HPDE6-E6E7 (cell line): ENCODE data around the gene RNF215.
A peak's percentile ranks its signal among the peaks of the same experiment; 100 is the strongest.

Experiments
- DNase-seq: peaks from one replicate; pipeline ENCODE4 v3.0.0; 2011; ENCODE audit warnings: missing footprints; ENCODE audit errors: extremely low spot score

Gene RNF215

DNA sequence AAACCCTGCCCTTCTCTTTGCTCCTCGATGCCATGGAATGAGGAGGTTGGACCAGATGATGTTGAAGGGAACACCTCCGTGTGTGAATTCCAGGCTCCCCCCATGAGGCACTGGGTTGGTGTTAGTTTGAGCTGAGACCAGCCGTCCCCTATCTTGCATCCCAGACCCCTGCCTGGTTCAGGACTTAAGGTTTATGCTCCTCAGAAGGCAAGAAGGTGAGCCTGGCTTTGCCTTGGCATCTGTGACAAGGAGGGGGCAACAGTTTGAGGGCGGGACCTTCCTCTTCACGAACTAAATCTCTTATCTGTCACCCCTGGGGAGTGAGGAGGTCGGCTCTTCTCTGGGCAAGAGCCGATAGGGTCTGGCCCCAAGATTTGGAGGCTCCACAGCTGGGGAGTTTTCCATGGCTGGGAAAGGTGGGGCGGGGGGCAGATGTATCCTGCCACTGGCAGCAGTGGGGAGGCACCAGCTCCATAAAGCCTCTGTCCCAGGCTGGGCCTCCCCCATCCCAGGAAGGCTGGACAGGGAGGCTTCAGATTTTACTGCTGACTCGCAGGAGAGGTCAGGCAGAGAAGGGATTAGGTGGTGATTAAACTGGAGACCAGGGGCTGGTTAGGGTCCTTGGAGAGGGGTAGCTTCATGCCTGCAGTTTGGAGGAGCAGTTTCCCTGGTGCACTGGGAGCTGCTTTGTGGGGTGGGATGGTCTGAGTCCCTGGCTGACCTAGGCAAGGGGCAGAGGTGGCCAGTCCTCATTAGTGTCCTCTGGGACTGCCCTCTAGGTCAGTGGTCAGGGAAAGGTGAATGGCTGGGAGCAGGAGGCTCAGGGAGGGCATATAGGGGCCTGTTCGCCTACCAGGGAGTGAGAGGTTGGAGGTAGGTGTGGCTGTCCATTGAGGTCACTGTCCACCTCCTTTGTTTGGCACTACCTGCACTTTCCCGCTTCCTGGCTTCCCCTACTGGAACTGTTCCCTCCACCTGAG is 10.7 kb upstream of the RNF215 start:
- DNase-seq = no peak

DNA sequence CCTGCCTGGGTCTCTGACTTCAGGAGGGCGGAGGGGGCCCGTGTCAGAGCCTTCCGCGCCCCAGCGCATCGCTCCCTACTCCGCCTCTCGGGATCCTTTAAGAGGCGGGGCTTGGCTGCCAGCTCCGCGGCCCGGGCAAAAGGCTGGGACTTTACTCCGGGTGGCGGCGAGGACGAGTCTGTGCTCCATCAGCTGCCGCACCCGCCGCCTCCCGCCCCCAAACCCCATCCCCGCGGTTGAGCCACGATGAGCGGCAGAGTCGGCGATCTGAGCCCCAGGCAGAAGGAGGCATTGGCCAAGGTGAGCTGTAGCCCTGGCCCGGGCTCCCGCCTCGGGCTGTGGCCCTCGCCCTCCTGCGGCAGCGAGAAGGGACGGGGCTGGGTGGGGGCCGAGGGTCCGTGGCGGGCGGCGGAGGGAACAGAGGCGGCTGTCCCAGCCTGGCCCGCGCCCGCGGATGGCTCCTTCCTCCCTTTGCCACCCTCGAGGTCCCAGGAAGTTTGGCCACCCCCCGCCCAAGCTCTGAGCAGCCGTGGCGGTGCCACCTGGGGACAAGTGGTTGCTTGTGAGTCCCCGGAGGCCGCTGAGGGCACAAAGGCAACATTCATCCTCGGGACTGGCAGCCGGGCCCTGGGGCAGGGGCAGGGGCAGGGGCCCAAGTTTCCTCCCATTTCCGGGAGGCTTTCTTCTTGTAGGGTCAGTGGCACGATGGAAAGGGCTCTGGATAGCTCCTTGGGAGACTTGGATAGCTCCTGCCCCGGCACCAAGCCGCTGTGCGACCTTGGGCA is 9.9 kb upstream of the RNF215 start, which contains the start of gene SEC14L2:
Gene SEC14L2, plus strand, starts transcription at position 148 of the 785 bp plus-strand sequence. Its CDS starts 99 bp downstream, at position 247.
- DNase-seq = peak; percentile 69

- DNase-seq = no peak
These were observed 6.7 kb upstream of the RNF215 start for GRCh38 chr22:30393885-30394284.

DNA sequence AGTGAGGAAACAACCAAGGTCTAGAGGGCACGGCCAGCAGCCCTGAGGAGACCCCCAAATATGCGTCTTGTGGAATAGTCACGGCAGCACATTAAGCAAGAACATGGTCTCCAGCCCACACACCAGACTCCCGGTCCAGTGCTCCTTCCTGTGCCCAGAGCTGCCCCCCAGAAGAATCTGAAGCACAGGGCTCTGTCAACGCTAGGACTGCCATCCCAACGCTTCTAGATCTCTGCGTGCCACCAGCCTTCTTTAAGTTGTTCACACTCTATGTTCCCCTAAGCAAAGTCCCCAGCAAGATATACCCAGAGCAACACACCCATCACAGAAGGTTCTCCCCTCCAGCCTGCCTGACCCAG is 6.1 kb upstream of the RNF215 start:
- no peak for DNase-seq

DNA sequence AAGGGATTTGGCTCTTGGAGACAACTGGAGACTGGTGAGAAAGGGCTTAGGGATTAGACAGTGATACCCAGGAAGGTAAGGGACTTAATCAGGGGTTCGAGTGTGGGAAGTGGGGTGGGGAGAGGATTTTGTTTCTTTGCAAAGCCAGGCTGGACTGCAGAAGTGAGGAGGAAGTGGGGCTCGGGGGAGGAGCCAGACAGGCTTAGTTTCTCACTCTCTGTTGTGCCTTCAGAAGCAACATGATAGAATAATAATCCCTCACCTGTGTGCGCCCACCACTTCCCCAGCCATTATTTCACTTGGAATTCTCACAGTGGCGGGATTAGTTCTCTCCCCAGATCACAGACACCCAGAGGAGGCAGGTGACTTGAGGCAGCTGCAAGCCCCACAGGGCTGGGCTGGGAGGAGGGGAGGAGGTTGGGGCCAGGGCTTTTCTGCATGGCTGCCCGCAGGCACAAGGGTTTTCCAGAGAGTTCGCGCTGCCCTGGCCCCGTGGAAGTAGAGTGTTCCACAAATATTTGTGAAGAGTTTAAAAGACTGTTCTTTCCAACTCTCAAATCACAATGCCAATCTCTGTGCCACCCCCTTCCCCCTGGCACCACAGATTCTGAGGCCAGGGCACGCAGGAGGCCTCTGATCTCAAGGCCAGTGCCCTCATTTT is 5.6 kb upstream of the RNF215 start:
- DNase-seq = no peak

DNA sequence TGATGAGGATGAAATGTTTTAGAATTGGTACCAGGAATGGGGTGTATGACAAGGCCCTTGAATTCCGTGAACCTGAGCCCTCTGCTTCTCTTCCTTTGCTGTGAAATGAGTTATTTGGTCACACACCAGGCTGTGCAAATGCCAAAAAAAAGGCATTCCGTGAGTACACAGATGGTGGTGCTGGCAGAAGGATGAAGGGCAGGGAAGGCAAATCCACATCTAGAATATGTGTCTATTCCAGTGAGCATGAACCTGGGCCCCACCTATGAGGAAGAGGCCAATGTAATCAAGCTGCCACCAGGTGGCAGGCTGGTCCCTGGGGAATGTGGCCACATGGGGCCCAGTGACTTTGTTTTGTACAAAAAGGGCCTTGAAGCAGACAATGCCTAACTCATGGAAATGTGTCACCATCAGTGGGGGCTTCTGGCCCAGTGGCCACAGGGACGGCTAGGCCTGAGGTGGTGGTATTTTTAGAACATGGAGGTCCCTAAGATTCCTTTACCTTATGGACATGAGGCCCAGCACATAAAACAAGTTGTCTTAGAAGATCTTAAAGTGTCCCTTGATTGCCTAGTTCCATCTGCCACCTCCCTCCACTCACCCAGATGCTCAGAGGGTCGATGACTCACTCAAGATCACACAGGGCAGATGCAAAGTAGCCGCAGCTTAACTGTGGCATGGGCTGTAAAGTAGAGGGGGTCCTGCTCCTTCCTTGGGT is 3.9 kb upstream of the RNF215 start:
- peak; percentile 67 for DNase-seq

- no peak for DNase-seq
These were observed 627 bp downstream of the RNF215 start for GRCh38 chr22:30386608-30386959.

GRCh38 chr22:30385942-30386341 is 1.3 kb downstream of the RNF215 start:
- no peak for DNase-seq

- no peak for DNase-seq
These were observed 4.2 kb downstream of the RNF215 start for GRCh38 chr22:30383061-30383460.

DNA sequence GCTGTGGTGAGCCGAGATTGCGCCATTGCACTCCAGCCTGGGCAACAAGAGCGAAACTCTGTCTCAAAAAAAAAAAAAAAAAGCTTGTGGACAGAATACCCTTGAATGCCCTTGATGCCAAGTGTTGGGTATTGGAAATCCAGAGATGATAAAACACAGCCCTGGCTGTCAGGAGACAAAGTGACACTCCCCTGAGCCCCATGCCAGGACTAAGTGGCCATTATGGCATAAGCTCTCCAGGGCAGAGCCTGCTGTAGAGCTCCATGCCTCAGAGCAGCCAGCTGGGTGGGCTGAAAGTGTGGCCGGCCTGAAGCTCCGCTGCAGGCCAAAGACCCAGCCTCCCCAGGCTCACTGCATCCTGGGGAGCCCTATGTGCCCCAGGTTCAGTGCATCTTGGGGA is 4.9 kb downstream of the RNF215 start:
- DNase-seq = no peak

- no peak for DNase-seq
These were observed 5.9 kb downstream of the RNF215 start for GRCh38 chr22:30381264-30381663.

- no peak for DNase-seq
These were observed 7.2 kb downstream of the RNF215 start for GRCh38 chr22:30380011-30380410.

GRCh38 chr22:30375312-30375849 is 11.8 kb downstream of the RNF215 start:
- no peak for DNase-seq

DNA sequence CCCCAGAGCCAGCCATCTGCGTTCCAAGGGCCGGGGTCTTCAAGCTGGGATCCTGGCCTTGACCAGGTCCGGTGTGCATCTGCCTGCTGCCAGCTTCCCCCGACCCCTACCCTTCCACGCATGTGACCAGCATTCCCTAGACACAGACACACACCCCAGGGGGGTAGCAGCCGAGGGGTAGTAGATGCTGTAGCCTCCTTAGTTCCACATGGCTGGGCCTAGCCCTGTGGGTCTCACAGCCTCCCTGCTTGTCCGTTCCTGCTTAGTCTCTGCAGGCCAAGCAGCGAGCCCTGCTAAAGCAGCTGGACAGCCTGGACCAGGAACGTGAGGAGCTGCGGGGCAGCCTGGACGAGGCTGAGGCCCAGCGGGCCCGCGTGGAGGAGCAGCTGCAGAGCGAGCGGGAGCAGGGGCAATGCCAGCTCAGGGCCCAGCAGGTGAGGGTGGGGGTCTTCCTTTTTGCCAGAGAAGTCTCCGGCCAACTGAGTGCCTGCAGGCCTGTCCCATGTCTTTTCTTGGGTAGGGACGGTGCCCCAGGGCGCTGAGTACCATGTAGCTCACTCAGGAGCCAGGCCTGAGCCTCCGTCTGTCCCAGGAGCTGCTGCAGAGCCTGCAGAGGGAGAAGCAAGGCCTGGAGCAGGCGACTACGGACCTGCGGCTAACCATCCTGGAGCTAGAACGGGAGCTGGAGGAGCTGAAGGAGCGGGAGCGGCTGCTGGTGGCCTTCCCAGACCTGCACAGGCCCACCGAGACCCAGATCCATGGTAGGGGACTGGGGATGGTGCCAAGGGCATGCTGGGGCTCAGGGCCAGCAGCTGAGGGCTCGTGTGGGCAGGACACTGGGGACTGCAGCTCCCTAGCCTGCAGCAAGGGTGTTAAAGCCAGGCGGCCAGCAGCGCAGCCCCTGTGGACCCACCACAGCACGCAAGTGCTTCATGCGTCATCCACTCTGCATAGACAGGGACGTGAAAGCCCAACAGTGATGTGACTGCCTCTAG is 13.6 kb downstream of the RNF215 start:
- no peak for DNase-seq

DNA sequence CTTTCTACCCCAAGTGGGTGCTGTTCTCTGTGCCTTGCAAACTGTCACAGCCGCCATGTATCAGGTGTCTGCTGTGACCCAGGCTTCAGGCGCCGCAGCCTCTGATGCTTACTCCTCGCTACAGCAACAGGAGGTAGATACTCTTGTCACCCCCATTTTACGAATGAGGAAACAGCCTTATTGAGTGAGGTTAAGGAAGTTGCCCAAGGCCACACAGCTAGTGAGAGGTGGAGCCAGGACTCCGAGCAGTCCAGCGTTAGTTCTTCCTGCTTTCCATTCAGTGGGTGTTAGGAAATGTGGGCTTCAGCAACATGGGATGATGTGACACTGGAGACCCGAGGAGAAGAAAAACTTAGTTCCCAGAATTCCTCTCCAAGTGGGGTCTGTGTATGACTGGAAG is 14.3 kb downstream of the RNF215 start:
- no peak for DNase-seq

- DNase-seq = no peak
These were observed 15.2 kb downstream of the RNF215 start for GRCh38 chr22:30371981-30372380.

GRCh38 chr22:30371321-30371720 is 15.9 kb downstream of the RNF215 start:
- no peak for DNase-seq

- DNase-seq = no peak
These were observed 16.5 kb downstream of the RNF215 start for GRCh38 chr22:30370641-30371230.

GRCh38 chr22:30368420-30368819 is 18.8 kb downstream of the RNF215 start:
- no peak for DNase-seq

- DNase-seq = no peak
These were observed 21.3 kb downstream of the RNF215 start for GRCh38 chr22:30365891-30366290.
